WERI-Rb-1 (cell line): ENCODE results near the gene LRRC4C.

Experiments used
- DNase-seq: peaks from one replicate; pipeline ENCODE4 v3.0.0-alpha.2; 2020
- H3K27ac ChIP-seq: fragments of 250-450 bp; sonication (Bioruptor Pico); 2 replicates; pipeline ENCODE4 v1.5.1; 2020; ENCODE audit warnings: mild to moderate bottlenecking, moderate library complexity
- H3K27me3 ChIP-seq: fragments of 250-450 bp; sonication (Bioruptor Pico); 2 replicates; pipeline ENCODE4 v1.5.1; 2021; ENCODE audit warnings: mild to moderate bottlenecking, low read depth, moderate library complexity; ENCODE audit not compliant: insufficient read depth, severe bottlenecking
- H3K36me3 ChIP-seq: fragments of 250-450 bp; sonication (Bioruptor Pico); 2 replicates; pipeline ENCODE4 v1.5.1; 2020; ENCODE audit warnings: mild to moderate bottlenecking, moderate library complexity
- H3K4me3 ChIP-seq: 2 replicates; pipeline ENCODE4 v1.5.1; 2011; ENCODE audit warnings: low read depth, mild to moderate bottlenecking, control low read depth, low read length
- H3K9me3 ChIP-seq: fragments of 250-450 bp; sonication (Bioruptor Pico); 2 replicates; pipeline ENCODE4 v1.5.1; 2021; ENCODE audit warnings: mild to moderate bottlenecking, moderate library complexity; ENCODE audit not compliant: severe bottlenecking
- CTCF ChIP-seq: IDR thresholded peaks from 2 replicates; pipeline ENCODE4 v1.5.1; 2011; ENCODE audit warnings: low read depth, mild to moderate bottlenecking, control low read depth, inconsistent platforms, low read length

LRRC4C gene

DNA sequence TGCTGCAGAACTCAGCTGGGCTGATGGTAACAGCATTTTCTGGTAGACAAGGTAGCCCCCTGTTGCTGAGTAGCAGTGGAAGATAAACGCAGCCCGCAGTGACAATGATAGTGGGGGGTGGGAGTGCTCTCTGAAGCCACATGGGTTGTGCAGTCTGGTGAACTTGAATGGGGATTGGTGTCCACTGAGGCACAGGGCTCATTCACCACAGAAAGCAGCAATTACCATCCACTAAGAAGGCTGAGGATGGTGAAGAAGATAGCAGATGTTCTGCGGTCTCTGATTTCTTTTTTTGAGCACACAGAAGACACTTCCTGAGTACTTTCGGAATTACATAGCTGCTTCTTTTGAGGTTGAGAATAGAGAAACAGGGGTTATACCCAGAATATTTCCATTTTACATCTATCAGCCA is 150.3 kb downstream of the LRRC4C start:
- Histone ChIP-seq H3K9me3 (no peaks in the 10 kb centered on the region), H3K27ac (no peak overlapping the region), H3K27me3 (peaks cover 3% of the 10 kb centered on the region), H3K4me3 (no peak overlapping the region), H3K36me3 (no peaks in the 10 kb centered on the region)
- no peak for DNase-seq
- TF ChIP-seq CTCF = no peak

GRCh38 chr11:41308286-41308685 is 151.2 kb downstream of the LRRC4C start:
- no peaks in the 10 kb centered on the region for H3K9me3 ChIP-seq
- TF ChIP-seq CTCF = no peak
- H3K4me3 ChIP-seq = no peak overlapping the region
- H3K36me3 ChIP-seq = no peaks in the 10 kb centered on the region
- no peak for DNase-seq
- no peak overlapping the region for H3K27ac ChIP-seq
- H3K27me3 ChIP-seq = peaks cover 3% of the 10 kb centered on the region

DNA sequence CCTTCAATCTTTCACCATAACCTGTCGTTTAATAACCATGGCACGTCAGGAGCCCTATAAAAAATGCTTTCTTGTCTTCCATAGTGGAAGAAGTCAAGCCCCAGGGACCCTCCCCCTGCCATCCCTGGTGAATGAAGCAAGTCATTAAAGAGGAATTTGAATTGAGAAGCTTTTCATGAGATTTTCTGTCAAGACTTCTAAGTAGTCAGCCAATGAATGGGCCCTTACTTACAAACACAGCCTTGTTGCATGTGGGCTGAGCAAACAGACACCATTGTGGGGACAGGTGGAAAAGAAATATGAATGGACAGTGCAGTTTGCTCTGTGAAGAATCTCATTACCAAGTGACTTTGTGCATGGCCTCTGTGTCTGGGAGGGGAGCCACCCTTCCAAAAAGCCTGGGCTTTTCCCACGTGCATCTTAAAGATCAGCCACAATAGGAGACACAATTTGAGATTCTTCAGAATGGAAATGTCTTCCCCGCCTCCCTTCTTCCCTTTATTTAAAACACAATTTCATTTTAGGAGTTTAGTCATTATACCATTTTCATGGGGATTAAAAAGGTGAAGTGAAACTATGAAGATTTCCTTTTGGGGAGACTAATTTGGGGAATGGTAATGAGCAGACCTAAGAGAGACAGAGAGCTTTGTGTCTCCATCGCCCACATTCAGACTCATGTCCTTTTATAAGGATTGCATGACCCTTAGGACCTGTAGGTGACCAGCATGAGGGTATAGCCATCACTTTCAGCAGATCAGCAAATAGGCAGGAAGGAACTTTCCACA is 152.0 kb downstream of the LRRC4C start:
- DNase-seq = no peak
- Histone ChIP-seq H3K4me3 (no peak overlapping the region), H3K27ac (no peak overlapping the region), H3K27me3 (peaks cover 3% of the 10 kb centered on the region), H3K9me3 (no peaks in the 10 kb centered on the region), H3K36me3 (no peaks in the 10 kb centered on the region)
- no peak for TF ChIP-seq CTCF

DNA sequence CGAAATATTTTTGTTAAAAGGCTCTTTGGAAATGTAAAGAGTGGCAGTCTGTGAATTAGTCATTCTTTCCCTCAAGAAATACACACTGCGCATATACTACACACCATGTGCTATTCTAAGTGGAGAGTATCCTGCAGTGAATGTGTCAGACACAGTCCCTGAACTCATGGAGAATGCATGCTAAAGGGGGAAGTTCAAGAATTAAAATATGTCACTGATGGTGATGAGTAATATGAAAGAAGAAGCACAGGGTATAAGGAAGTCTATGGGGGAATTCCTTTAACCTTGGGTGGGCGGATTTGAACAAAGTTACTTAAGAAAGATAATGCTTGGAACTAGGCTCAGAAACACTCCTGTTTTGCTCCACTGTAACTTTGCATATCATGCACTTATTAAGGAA is 153.0 kb downstream of the LRRC4C start:
- Histone ChIP-seq H3K4me3 (no peak overlapping the region), H3K36me3 (no peaks in the 10 kb centered on the region), H3K9me3 (no peaks in the 10 kb centered on the region), H3K27me3 (no peaks in the 10 kb centered on the region), H3K27ac (no peak overlapping the region)
- DNase-seq = no peak
- no peak for TF ChIP-seq CTCF

DNA sequence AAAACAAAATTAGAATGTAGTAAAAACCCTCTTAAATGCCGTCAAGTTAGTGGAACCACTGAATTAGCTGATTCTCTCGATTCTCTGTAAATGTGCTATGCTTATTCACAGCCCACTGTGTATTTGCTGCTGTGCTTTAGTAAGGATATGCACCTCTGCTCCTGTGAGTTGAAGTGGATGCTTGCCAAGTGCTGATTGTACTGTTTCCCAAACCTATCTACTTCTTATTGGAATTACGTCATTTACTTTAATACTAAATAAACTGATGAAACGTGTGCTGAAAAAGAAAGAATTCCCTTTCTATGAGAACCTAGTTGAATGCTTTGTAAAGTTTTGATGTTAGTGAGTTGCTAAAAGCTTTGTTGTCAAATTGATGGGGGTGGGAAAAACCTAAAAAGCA is 158.4 kb downstream of the LRRC4C start:
- no peak overlapping the region for H3K27ac ChIP-seq
- TF ChIP-seq CTCF = no peak
- H3K36me3 ChIP-seq = no peaks in the 10 kb centered on the region
- H3K4me3 ChIP-seq = no peak overlapping the region
- peaks cover 20% of the 10 kb centered on the region for H3K27me3 ChIP-seq
- no peak for DNase-seq
- no peaks in the 10 kb centered on the region for H3K9me3 ChIP-seq

- no peak overlapping the region for H3K4me3 ChIP-seq
- no peak overlapping the region for H3K27ac ChIP-seq
- TF ChIP-seq CTCF = no peak
- no peaks in the 10 kb centered on the region for H3K9me3 ChIP-seq
- no peaks in the 10 kb centered on the region for H3K36me3 ChIP-seq
- DNase-seq = no peak
- peaks cover 3% of the 10 kb centered on the region for H3K27me3 ChIP-seq
These were observed 170.0 kb downstream of the LRRC4C start for GRCh38 chr11:41289408-41289807.
